HG03095 (cell line): ENCODE data around the gene HADHA.
"Not testable (repeated sequence)": the region's sequence is repeated elsewhere in the genome, so short reads cannot be mapped to it uniquely, and the experiment has no call there.

Experiments
- ATAC-seq: cut with Tn5 transposase; IDR thresholded peaks from one replicate; pipeline ENCODE4 v1.9.1; 2021; ENCODE audit warnings: moderate library complexity; ENCODE audit not compliant: unreplicated experiment

Gene HADHA

DNA sequence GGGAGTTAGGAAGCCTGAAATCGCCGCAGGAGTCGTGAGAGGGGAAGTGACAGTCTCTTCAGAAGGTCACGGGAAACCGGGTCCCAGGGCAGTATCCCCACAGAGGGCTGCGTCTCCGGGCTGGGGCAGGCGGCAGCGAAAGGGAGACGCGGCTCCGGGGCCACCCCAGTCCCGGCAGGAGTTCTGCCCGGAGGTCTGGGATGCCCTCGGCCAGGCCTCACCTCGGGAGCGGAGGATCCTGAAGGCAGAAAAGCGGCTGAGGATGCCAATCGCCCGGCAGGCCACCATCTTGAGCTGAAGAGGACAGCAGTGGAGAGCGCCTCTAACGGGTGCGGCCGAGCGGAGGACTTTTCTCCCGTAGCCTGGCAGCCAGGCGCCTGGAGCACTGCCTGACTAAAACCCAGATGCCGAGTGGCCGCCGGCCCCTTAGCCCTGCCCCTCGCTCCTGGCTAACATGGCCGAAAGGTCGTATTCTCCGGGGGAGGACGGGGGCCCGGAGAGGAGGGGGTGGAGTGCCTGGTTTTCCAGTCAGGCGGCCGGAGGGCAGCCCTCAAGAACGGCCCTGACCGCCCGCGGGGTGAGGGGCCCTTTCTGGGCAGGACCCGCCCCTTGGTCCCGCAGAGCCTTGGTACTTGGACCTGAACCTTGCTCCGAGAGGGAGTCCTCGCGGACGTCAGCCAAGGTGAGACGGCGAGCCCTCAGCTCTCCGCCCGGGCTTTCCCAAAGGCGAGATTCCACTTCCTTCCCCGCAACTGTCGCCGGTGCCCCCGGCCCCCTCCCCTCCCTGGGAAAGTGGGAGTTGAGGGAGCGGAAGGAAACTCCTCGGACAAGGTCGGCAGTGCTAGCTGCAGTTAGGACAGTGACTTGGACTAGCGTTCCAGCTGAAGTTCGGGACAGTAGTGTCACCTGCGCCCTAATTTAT lies at the start of gene HADHA, which contains the start of gene HADHB:
Gene HADHA (minus strand): TSS at position 324 of the 922 bp plus-strand sequence. CDS start 36 bp downstream, at position 288.
Gene HADHB (plus strand): TSS at position 631 of the 922 bp plus-strand sequence. CDS start 9,316 bp downstream, outside the sequence.
- peak; percentile 73 for ATAC-seq

- ATAC-seq = no peak
Observed at GRCh38 chr2:26292646-26293045, 48.2 kb upstream of the HADHA start.

- ATAC-seq = no peak
Observed at GRCh38 chr2:26290001-26290400, 45.6 kb upstream of the HADHA start.

DNA sequence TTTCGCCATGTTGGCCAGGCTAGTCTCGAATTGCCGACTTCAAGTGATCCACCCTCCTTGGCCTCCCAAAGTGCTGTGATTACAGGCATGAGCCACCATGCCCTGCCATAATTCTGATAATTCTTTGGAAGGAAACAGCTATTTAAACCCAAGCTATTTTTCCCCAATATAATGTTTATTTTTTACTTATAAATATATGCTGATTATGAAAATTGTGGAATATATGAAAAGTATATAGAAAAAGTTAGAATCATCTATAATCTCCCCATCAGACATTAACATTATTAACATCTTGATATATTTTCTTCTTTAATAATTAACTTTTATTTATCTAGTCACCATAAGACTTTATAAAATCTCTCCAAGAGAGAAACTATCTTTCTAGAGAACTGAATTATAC lies 41.5 kb upstream of the HADHA start:
- no peak for ATAC-seq

DNA sequence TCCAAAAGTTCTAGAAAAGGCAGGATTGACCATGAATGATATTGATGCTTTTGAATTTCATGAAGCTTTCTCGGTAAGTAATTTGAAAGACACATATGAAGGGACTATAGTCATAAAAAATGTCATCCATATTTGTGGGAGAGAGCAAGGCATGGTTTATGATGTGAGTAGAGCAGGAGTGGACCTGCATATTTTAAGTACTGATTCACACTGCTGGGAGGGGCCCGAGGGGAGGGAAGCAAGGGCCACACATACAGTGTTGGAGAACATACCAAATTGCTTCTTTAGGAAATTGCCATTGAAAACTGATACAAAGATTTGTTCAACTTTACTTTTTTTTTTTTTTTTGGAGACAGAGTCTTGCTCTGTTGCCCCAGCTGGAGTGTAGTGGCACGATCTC lies 39.7 kb upstream of the HADHA start:
- no peak for ATAC-seq

GRCh38 chr2:26283606-26284005 lies 39.2 kb upstream of the HADHA start:
- ATAC-seq = no peak

DNA sequence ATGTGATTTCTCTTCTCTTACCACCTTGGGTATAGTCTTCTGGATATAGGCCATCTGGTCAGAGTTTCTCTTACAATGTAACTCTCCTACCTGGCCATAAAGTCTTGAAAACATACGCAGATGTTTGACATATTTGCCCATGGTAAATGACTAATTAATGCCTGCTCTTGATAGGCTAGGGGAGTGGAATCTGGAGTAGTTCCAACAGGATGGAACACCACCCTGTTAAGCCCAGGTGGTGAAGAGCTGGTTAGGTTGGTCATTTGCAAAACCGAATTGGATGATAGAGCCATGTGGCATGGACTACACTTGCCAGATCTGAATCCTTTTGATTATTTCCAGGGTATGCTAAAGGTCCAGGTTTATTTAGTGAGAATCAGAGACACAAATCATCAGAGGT lies 36.8 kb upstream of the HADHA start:
- ATAC-seq = no peak

DNA sequence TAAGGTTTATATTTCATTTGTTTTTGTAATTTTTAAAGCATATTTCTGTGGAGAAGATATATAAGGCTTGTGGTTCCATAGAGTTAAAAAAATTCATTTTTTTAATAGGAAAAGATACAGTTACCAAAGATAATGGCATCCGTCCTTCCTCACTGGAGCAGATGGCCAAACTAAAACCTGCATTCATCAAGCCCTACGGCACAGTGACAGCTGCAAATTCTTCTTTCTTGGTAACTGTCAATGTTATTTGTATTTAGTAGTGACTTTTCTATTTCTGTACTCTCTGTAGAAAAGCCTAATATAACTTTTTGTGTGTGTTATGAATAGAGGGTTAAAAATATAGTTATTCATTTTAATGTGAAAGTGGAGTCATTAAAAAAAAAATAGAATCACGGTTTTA lies 35.5 kb upstream of the HADHA start:
- no peak for ATAC-seq

DNA sequence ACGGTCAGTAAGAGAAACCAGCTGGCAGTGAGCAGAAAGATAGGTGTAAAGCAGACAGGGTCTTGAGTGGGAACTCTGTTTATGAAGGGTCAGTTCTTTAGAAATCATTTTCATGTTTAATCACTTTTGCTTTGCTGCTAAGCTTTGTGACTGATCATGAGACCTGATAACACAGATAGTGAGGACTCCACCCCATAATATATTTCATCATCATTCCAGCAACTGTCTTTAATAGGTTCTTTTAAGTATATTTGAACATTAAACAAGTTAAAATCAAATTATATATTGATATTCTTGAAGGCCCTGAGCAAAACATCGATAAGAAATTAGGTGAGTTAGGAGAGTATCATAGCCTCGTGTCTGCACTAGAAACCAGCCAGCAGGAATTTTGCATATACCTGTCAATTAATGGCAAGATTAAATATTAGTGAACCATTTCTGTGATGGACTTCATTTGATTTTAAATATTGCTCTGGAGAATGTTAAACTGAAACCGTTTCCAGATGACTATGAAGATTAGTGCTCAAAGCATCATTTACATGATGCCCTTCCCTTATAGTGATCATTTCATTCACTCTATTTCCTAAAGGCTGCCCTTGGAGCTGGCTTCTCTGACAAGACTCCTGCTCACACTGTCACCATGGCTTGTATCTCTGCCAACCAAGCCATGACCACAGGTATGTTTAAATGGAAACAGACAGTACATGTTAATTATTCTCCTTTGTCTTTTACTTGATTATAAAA lies 32.2 kb upstream of the HADHA start:
- no peak for ATAC-seq

- ATAC-seq = no peak
Observed at GRCh38 chr2:26274058-26274613, 29.7 kb upstream of the HADHA start.

GRCh38 chr2:26273501-26273900 lies 29.1 kb upstream of the HADHA start:
- ATAC-seq = no peak

DNA sequence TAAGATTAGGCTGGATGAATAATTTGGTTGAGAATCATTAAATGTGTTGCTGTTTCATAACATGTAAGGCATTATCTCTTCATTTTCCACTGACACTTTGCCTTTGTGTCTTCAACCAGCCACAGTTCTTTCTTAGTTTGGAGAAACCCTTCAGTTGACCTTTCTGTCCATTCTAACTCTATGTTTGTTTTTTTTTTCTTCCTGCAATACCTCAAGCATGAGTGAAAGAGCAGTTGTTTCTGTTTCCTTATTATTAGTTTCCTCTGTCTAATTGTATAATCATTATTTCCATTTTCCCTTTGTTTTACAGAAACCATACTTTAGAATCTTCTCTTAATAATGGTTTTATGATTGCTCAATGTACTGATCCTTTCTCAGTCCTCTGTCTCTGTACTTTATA lies 25.9 kb upstream of the HADHA start:
- ATAC-seq = no peak

GRCh38 chr2:26269571-26270158 lies 25.2 kb upstream of the HADHA start:
- no peak for ATAC-seq

DNA sequence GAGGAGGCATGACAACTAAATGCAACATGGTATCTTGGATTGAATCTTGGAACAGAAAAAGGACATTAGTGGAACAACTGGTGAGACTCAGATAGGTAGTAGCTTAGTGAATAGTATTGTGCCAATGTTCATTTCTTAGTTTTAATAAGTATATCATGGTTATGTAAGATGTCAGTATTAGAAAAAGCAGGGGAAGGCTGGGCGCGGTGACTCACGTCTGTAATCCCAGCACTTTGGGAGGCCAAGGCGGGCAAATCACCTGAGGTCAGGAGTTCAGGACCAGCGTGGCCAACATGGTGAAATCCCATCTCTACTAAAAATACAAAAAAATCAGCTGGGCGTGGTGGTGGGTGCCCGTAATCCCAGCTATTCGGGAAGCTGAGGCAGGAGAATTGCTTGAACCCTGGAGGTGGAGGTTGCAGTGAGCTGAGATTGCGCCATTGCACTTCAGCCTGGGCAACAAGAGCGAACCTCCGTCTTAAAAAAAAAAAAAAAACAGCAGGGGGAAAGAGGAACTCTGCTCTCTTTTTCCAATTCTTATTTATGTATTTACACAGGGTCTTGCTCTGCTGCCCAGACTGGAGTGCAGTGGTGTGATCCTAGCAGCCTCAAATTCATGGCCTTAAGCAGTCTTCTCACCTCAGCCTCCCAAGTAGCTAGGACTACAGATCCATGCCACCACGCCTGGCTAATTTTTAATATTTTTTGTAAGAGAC lies 24.4 kb upstream of the HADHA start:
- not testable (repeated sequence) for ATAC-seq

DNA sequence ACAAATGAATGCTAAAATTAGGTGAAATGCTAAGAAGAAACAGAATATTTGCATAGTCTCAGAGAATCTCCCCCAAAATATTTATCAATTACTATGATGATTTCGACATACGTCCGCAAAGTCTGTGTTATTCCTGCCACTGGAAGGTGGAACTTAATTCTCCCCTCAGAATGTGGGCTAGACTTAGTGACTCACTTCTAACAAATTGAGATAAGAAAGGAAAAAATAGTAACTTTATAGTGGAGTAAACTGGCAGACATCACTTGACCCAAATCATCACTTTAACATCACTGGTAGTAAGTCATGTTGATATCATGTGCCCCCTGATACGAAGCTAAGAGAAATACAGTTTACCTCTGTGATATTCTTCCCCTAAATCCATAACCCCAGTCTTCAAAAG lies 23.8 kb upstream of the HADHA start:
- ATAC-seq = no peak

DNA sequence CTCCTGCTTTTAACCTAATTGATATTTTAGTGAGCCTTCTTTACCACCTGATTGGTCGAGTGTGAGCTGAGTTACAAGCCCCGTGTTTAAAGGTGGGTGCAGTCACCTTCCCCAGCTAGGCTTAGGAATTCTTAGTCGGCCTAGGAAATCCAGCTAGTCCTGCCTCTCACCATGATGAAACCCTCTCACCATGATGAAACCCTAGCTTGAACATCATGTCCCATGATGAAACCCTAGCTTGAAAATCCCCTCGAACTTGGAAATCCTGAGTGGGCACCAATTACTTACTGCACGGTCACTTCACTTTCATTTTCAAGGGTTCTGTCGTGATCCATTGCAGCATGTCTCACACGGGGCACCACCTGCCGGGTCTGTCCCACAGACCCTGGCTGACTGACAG lies 14.4 kb upstream of the HADHA start:
- ATAC-seq = not testable (repeated sequence)

- ATAC-seq = no peak
Observed at GRCh38 chr2:26255759-26256384, 11.4 kb upstream of the HADHA start.

DNA sequence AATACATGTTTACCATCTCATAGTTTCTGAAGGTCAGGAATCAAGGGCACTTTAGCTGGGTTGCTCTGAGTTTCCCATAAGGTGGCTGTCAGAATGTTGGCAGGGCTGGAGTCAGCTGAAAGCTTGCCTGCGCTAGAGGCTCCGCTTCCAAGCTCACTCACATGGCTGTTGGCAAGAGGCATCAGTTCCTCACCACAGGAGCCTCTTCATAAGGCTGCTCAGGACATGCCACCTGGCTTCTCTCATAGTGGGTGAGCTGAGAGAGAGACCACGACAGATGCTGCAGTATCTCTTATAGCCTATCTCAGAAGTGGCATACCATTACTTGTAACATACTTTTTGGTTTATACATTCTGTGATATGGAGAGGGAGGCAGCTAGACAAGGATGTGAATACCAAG lies 7.5 kb upstream of the HADHA start:
- ATAC-seq = no peak

GRCh38 chr2:26249625-26250024 lies 5.2 kb upstream of the HADHA start:
- ATAC-seq = no peak

- ATAC-seq = no peak
Observed at GRCh38 chr2:26246818-26247217, 2.4 kb upstream of the HADHA start.
